G401 (cell line): Measurements from ENCODE around the gene GPR18. TPM values are rescaled to one million over a fixed set of nuclear protein-coding genes. Genes with fewer than 3 reads are reported as not detected.

ENCODE experiments used
- DNase-seq: peaks from one replicate; pipeline ENCODE4 v3.0.0-alpha.2; 2015; ENCODE audit warnings: low spot score
- in situ Hi-C: cut with HindIII; loops from 2 replicates; pipeline ENCODE4 v1.10.0; 2016; ENCODE audit warnings: low sequenced_read_pairs, mixed read lengths
- total RNA-seq: library from RNA; depleted of rRNA; stranded (reverse); fragments of >200 nt; shearing (Covaris generic); gene quantifications from 2 replicates; pipeline ENCODE4 v1.2.3, GENCODE V29; 2014; rRNA removed

The GPR18 gene
- not detected in 2 replicates for total RNA-seq

DNA sequence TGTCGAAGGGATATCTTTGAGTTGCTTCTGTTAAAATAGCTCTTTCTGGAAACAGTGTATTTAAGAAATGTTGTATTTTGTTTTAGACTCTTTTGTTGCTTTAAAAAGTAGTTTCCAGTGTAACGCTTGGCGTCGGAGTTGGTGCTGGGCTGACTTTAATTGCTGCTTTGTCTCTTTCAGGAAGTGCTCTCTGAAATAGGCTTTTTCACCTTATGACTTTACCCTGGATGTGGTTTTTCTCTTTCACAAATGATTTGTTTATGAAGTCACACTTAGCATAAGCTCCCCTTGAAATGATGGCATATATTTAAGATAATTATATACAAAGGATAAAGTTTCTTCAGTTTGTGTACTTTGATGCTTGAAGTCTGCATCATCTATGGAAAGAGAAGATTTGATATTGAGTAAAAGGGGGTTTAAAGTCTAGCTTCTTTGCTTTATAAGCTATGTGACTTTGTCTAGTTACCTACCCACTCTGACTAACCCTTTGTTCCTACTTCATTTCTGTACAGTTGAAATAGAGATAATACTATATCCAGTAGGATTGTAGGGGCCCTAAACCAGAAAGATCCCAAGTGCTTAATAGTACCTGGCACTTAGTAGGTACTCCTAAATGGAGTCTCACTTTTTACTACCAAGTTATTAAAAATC lies at the start of gene GPR18:
GPR18 (minus strand) TSS at position 170 of the 651 bp plus-strand sequence. CDS start 2,507 bp downstream, outside the sequence.
- DNase-seq, result no peak
- in situ Hi-C loops, result no loop called here

GRCh38 chr13:99307648-99308339 lies 49.6 kb upstream of the GPR18 start:
- in situ Hi-C loops, result no loop called here
- DNase-seq, result no peak

DNA sequence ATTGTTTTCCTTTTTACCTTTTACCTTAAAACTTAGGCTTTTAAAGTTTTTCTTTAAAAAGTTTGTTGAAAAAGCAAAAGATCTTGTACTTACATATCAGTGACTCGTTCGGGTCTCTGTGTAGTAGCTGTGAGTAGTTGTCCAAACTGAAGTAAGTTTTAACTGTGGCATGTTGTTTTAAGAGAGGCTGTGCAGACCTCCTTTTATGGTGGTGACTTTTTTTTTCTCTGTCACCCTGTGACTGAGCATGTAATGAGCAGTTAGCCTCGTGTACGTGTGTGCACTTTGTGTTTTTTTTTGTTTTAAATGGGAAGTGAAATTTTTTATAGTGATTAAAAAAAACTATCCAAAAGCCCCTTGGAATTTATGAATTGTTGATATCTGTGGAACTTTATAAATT lies 49.1 kb upstream of the GPR18 start, which contains the start of gene GPR183:
GPR183 (minus strand) TSS at position 153 of the 400 bp plus-strand sequence. CDS start 11,254 bp downstream, outside the sequence.
- no peak for DNase-seq
- in situ Hi-C loops, result no loop called here

- in situ Hi-C loops, result no loop called here
- DNase-seq, result no peak
Measured at GRCh38 chr13:99305566-99305965, 47.4 kb upstream of the GPR18 start.

DNA sequence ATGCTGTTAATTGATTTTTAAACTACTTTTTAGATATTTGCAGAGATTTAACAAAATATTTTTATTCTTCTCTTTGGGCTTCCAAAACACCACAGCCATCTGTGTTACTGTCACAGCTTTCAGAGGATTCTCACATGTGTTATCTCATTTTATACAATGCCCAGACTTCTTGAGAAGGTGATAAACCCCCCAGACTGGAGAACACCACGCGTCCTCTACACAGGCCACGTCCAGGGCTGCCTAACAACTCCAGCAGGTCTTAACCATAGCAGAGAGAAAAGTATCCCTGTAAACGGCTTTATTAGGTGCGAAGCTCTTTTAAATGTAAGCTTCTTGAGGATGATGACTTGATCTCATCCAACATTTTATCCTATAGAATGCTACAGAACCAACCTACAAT lies 47.0 kb upstream of the GPR18 start:
- DNase-seq, result no peak
- in situ Hi-C loops, result no loop called here

DNA sequence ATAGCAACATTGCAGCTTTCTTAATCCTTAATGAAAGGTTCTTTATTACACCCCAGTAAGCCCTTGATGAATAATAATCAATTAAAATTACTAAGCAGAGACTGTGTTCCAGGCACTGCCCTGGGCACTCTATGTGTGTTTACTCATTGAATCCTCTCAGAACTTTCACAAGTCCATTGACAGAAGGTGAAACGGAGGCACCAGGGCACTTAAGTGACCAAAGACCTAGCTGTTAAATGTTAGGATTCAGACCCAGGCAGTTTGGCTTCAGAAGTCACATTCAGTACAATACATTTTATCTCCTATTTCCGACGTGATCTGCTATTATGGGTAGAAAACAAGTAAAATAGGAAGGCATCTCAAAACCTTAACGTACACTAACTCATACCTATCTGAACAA lies 46.4 kb upstream of the GPR18 start:
- in situ Hi-C loops, result no loop called here

GRCh38 chr13:99303863-99304521 lies 45.8 kb upstream of the GPR18 start:
- in situ Hi-C loops, result no loop called here
- DNase-seq, result no peak

More for the DNA sequence above, 46.4 kb upstream of the GPR18 start:
- no peak for DNase-seq

- in situ Hi-C loops, result no loop called here
Measured at GRCh38 chr13:99302637-99303505, 44.7 kb upstream of the GPR18 start.

DNA sequence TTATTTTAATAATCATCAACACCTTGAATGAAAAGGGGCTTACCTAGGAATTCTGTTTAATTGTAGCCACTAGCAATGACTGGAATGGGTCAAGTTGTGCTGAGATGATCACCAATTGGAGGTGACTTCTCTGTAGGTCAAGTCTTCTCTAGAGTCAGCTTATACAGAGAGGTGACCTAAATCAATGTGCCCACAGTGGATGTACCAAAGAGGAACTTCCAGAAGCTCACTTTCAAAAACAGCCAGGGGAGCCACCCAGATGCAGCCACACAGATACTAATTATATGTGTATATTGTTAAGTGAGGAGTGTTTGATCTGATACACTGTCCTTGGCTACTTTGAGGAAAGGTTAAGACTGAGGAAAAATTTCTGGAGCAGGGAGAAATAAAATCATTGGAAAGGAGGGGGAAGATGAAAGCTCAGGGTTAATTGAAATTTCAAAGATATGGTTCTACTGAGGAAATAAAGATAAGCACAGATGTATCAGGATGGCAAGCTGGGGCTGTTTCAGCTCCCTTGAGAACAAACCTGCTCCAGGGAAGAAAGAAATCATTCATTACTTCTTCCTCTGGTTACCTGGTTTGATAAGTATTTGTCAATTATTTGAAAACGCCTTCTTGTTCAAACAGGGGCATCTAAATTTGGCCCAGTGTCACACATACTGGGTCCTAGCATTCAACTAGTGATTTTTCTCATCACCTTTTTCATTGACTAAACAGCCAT lies 43.9 kb upstream of the GPR18 start:
- in situ Hi-C loops, result no loop called here

More at GRCh38 chr13:99302637-99303505, 44.7 kb upstream of the GPR18 start:
- no peak for DNase-seq

DNA sequence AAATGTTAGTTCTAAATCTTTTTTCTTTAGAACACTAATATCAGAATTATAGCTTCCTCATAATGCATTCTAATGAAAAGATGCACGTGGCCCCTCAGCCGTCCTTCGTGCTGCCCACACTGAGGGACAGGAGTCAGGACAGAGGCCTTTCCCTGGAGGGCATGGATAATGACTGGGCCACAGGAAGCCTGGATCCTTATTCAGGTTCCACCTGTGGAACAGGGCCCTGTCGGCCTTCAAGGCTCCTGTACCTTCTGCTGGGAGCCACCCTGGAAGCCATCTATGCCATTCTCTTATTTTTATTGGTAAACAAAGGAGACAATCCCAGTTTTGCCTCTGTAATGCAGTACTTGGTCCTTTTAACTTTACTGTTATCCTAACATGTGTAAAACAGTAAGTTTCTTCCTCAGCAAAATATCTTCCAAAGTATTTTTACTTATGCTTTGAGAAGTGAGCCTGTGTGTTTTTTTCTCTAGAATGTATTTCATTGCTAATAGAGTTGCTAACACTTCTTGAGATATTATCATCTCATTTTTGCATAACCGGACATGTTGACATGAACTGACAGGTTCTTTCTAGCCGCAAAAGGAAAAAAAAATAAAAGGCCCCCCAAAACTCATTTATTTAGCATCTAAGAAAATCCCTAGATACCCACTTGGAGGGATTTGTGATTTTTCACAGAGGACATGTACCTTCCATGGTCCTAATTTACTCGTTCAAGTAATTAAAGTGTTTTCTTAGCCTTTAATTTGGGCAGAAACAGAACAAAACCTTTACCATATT lies 43.1 kb upstream of the GPR18 start:
- DNase-seq, result no peak

More for the DNA sequence above, 43.9 kb upstream of the GPR18 start:
- DNase-seq, result no peak

GRCh38 chr13:99299920-99300341 lies 41.8 kb upstream of the GPR18 start:
- in situ Hi-C loops, result no loop called here
- DNase-seq, result no peak

More for the DNA sequence above, 43.1 kb upstream of the GPR18 start:
- in situ Hi-C loops, result no loop called here

- no peak for DNase-seq
- in situ Hi-C loops, result no loop called here
Measured at GRCh38 chr13:99299256-99299919, 41.2 kb upstream of the GPR18 start.

- DNase-seq, result no peak
- in situ Hi-C loops, result no loop called here
Measured at GRCh38 chr13:99298056-99298455, 39.9 kb upstream of the GPR18 start.

GRCh38 chr13:99297331-99297730 lies 39.2 kb upstream of the GPR18 start:
- DNase-seq, result no peak
- in situ Hi-C loops, result no loop called here

GRCh38 chr13:99296398-99296797 lies 38.2 kb upstream of the GPR18 start:
- in situ Hi-C loops, result no loop called here
- DNase-seq, result no peak

GRCh38 chr13:99295488-99296252 lies 37.5 kb upstream of the GPR18 start:
- in situ Hi-C loops, result no loop called here
- no peak for DNase-seq

DNA sequence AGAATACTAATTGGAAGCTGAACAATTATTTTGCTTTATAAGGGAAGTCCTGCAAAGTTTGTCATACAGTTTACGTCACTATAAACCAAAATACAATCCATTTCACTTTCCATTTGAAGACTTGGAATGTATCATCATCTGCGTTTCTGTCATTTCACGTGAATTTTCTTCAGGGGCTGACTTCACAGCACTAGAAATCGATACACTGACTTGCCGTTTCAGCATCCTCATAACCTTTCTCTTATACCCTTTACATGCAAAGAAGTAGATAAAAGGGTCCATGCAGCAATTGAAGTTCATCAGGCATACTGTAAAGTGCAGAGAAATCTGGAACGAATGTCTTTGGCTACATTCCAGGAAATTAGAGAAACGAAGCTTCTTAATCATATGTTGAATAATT lies 36.8 kb upstream of the GPR18 start:
- in situ Hi-C loops, result no loop called here
- DNase-seq, result no peak
